ENCODE measurements around the gene ZNF133.
A peak's percentile ranks its signal among the peaks of the same experiment; 100 is the strongest.

The ZNF133 gene

DNA sequence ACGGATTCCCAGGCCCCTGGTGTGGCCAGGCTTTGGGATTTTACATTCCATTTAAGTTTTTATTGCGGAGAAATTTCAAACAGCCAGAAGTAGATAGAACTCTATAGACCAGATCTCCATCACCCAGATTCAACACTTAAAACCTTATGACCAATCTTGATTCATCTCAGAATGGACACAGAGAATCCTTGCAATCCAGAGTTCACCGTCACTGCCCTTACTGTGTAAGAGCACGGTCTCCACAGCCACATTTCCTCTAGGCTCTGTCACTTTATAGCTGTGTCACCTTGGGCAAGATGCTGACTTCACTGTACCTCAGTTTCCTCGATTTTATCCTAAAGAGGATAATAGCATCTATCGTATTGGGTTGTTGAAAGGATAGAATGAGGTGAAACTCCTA, 979 bp downstream of the ZNF133 start:
- POLR2A ChIA-PET: no interaction called here
- TF ChIP-seq, protein P1, sequence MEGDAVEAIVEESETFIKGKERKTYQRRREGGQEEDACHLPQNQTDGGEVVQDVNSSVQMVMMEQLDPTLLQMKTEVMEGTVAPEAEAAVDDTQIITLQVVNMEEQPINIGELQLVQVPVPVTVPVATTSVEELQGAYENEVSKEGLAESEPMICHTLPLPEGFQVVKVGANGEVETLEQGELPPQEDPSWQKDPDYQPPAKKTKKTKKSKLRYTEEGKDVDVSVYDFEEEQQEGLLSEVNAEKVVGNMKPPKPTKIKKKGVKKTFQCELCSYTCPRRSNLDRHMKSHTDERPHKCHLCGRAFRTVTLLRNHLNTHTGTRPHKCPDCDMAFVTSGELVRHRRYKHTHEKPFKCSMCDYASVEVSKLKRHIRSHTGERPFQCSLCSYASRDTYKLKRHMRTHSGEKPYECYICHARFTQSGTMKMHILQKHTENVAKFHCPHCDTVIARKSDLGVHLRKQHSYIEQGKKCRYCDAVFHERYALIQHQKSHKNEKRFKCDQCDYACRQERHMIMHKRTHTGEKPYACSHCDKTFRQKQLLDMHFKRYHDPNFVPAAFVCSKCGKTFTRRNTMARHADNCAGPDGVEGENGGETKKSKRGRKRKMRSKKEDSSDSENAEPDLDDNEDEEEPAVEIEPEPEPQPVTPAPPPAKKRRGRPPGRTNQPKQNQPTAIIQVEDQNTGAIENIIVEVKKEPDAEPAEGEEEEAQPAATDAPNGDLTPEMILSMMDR (IDR thresholded peaks at IDR 0.05; ENCODE audit: insufficient read depth, low read length, missing control alignments): no peak
- CTCF ChIA-PET: interaction anchor here (1.2 to 4.0 kb wide), 3 partner anchors 9 to 17 kb away, joined by 4 to 29 read pairs (median 5); no protein-coding TSS in a partner anchor
- peak overlapping the region; percentile 94 for H3K4me3 ChIP-seq (ENCODE audit: low read depth, low read length)
- no peak for DNase-seq (ENCODE audit: low read depth, low spot score)

DNA sequence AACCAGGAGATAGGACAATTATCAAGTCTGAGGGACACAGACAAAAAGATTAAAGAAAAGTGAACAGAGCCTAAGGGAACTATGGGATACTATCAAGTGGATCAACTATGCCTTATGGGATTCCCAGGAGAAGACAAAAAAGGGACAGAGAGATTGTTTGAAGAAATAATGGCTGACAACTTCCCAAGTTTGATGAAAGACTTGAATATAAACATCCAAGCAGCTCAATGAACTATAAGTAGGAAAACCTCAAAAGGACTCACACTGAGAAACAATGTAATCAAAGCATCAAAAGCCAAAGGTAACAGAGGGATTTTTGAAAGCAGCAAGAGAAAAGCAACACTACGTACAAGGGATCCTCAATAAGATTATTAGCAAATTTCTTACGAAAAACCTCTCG, 11.0 kb downstream of the ZNF133 start:
- POLR2A ChIA-PET: no interaction called here

DNA sequence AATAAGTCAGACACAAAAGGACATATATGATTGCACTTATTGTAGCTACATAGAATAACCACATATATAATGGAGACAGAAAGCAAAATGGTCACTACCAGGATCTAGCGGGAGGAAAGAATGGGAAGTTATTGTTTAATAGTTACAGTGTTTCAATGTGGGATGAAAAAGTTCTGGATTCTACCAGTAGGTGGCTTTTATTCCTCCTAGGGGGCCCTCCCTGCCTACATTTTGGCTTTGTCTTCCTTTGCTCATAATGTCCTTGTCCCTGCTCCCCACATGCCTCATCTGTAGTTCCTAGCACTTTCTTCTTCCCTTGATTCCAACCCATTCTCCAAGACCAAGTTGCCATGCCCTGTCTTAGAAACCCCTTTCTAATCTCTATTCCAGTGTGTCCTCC, 16.3 kb downstream of the ZNF133 start:
- no peak for DNase-seq (ENCODE audit: low read depth, low spot score)
- TF ChIP-seq, protein P1 (IDR thresholded peaks at IDR 0.05; ENCODE audit: insufficient read depth, low read length, missing control alignments): no peak
- ChIA-PET POLR2A (no interaction called here), CTCF (no interaction called here)
- no peak overlapping the region for H3K4me3 ChIP-seq (ENCODE audit: low read depth, low read length)

More for the DNA sequence above, 11.0 kb downstream of the ZNF133 start:
- CTCF ChIA-PET: no interaction called here
- H3K4me3 ChIP-seq (ENCODE audit: low read depth, low read length): no peak overlapping the region
- TF ChIP-seq, protein P1 (IDR thresholded peaks at IDR 0.05; ENCODE audit: insufficient read depth, low read length, missing control alignments): no peak
- no peak for DNase-seq (ENCODE audit: low read depth, low spot score)

DNA sequence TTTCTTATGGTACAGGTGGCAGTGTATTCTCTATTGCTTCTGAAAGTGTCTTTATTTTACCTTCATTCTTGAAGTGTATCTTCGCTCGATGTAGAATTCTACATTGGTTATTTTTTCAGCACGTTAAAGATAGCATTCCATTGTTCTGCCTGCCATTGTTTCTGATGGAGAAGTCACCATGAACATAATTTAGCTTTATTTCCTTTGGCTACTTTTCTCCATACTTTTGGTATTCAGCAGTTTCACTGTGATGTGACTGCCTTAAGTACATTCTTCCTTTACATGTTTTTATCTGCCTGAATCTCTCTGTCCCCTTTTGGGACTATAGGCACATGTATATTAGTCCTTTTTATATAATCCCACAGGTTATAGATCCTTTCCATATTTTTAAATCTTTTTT, 19.0 kb downstream of the ZNF133 start:
- POLR2A ChIA-PET: no interaction called here
- CTCF ChIA-PET: interaction anchor here (1.5 kb wide), 1 partner anchor 10 kb away, joined by 3 read pairs; no protein-coding TSS in a partner anchor

DNA sequence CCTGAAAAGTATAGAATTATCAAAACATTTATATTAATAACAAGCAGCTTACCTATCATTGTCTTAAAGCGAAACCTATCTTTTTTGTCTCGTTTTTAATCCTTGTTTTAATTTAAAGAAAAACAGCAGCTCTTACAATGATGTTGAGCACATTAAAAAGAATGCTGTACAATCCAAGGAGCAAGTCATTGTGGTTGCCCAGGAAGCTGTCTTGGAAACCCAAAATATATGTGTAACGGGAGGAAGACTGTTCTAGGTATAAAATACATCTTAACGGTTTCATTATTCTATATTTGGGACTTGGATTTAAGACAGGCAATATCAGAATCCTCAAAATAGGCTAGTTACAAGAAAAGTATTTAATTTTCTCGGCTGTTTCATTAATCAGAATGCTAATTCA, 21.7 kb downstream of the ZNF133 start:
- no peak overlapping the region for H3K4me3 ChIP-seq (ENCODE audit: low read depth, low read length)
- no peak for DNase-seq (ENCODE audit: low read depth, low spot score)
- TF ChIP-seq, protein P1 (IDR thresholded peaks at IDR 0.05; ENCODE audit: insufficient read depth, low read length, missing control alignments): no peak
- ChIA-PET CTCF (no interaction called here), POLR2A (no interaction called here)

More for the DNA sequence above, 19.0 kb downstream of the ZNF133 start:
- H3K4me3 ChIP-seq (ENCODE audit: low read depth, low read length): no peak overlapping the region
- no peak for DNase-seq (ENCODE audit: low read depth, low spot score)
- TF ChIP-seq, protein P1 (IDR thresholded peaks at IDR 0.05; ENCODE audit: insufficient read depth, low read length, missing control alignments): no peak

DNA sequence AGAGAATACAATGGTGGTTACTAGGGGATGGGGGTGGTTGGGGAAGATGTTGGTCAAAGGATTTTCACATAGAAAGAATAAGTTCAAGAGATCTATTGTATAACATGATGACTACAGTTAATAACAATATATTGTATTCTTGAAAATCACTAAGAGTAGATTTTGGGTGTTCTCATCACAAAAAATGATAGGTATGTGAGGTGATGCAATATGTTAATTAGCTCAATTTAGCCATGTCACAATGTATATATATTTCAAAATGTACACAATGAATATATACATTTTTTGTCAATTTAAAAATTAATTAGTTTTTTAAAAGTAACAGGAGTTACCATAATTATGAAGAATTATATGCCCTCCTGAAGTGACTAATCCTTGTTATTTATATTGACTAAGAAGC, 22.3 kb downstream of the ZNF133 start:
- H3K4me3 ChIP-seq (ENCODE audit: low read depth, low read length): no peak overlapping the region
- TF ChIP-seq, protein P1 (IDR thresholded peaks at IDR 0.05; ENCODE audit: insufficient read depth, low read length, missing control alignments): no peak
- POLR2A ChIA-PET: no interaction called here
- CTCF ChIA-PET: no interaction called here
- DNase-seq (ENCODE audit: low read depth, low spot score): no peak
